Mucosa of descending colon (tissue), 3 donors: Measurements from ENCODE around the gene NELL2. TPM values are rescaled to one million over a fixed set of nuclear protein-coding genes. Genes with fewer than 3 reads are reported as not detected.
"Not testable (repeated sequence)": the region's sequence is repeated elsewhere in the genome, so short reads cannot be mapped to it uniquely, and the experiment has no call there.

Experiments used
- ATAC-seq: fragments of 200-7000 bp; cut with Tn5 transposase; one replicate; pipeline ENCODE4 v1.9.1; 2020; ENCODE audit warnings: mild to moderate bottlenecking, moderate library complexity
- DNase-seq, 3 donors: peaks; one replicate each; pipeline ENCODE4 v3.0.0-alpha.2; 2020
- H3K36me3 ChIP-seq: fragments of 200-600 bp; one replicate; pipeline ENCODE4 v1.8.0; 2021; ENCODE audit warnings: low read depth, mild to moderate bottlenecking
- H3K4me1 ChIP-seq: fragments of 200-600 bp; one replicate; pipeline ENCODE4 v1.8.0; 2021; ENCODE audit warnings: low read depth, mild to moderate bottlenecking
- H3K4me3 ChIP-seq: fragments of 200-600 bp; one replicate; pipeline ENCODE4 v1.8.0; 2021; ENCODE audit warnings: mild to moderate bottlenecking
- H3K9me3 ChIP-seq: fragments of 200-600 bp; one replicate; pipeline ENCODE4 v1.8.0; 2021; ENCODE audit warnings: mild to moderate bottlenecking
- CTCF ChIP-seq: fragments of 200-600 bp; IDR thresholded peaks from one replicate; pipeline ENCODE4 v1.8.0; 2022; ENCODE audit warnings: antibody characterized with exemption, mild to moderate bottlenecking
- intact Hi-C, 2 donors: fragments of 100-400 bp; cut with DNase I in 1 of 2; cut with micrococcal nuclease in 1 of 2; formaldehyde crosslinking; loops; one replicate each; pipeline versions ENCODE4 v1.11.0 to v1.11.1; 2022; cut with DNase I, micrococcal nuclease
- total RNA-seq, 3 donors: library from RNA; stranded (reverse); fragmentation: NEBNext Ultra II Directional in 2 of 3; extraction: Animal tissue kit (Norgen Biotek cat#: 25700) in 2 of 3; gene quantifications; one replicate each; pipeline versions ENCODE4 v1.2.1 to v1.2.4, GENCODE V29; 2021 to 2023
- donor health status: DM: no; HTN: no; CAD: no; lungs with moderate emphysema.
- donor health status: DM: no; HTN: no; CAD: no.
- donor health status: DM: no; HTN: yes; CAD: no.

NELL2 gene
- total RNA-seq, 3 donors from 2014 or later: 2.4 to 7.4 (median 5.8) TPM

DNA sequence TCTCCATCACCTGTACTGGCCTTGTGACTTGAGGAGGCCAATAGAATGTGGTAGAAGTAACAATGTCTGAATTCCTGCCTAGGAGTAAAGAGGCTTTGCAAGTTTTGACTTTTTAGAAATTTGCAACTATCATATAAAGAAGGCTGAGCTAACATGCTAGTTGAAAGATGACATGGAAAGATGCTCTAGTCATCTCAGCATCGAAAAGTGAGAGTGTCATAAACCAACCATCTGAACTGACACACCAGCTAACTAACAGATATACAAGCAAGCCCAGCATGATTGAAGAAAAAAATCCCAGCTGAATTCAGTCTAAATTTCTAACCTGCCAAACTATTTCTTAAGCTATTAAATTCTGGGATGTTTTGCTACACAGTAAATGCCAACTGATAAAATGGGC is 116.8 kb downstream of the NELL2 start:
- intact Hi-C loops: no loop called here
- DNase-seq: no peak
- no peaks in the 10 kb centered on the region for H3K36me3 ChIP-seq
- ATAC-seq: no peak
- H3K4me1 ChIP-seq: no peaks in the 10 kb centered on the region
- no peak for TF ChIP-seq CTCF
- no peak overlapping the region for H3K4me3 ChIP-seq
- H3K9me3 ChIP-seq: no peaks in the 10 kb centered on the region

- no peak overlapping the region for H3K4me3 ChIP-seq
- H3K4me1 ChIP-seq: no peaks in the 10 kb centered on the region
- DNase-seq (no peak), ATAC-seq (no peak)
- no peak for TF ChIP-seq CTCF
- no peaks in the 10 kb centered on the region for H3K36me3 ChIP-seq
- H3K9me3 ChIP-seq: no peaks in the 10 kb centered on the region
- intact Hi-C loops: no loop called here
Measured at GRCh38 chr12:44750468-44750867, 125.6 kb downstream of the NELL2 start.

GRCh38 chr12:44749566-44749965 is 126.5 kb downstream of the NELL2 start:
- ATAC-seq: no peak
- TF ChIP-seq CTCF: no peak
- no peaks in the 10 kb centered on the region for H3K9me3 ChIP-seq
- no peaks in the 10 kb centered on the region for H3K4me1 ChIP-seq
- no peak overlapping the region for H3K4me3 ChIP-seq
- intact Hi-C loops: no loop called here
- DNase-seq: no peak
- H3K36me3 ChIP-seq: no peaks in the 10 kb centered on the region

GRCh38 chr12:44748950-44749468 is 127.1 kb downstream of the NELL2 start:
- Histone ChIP-seq H3K36me3 (no peaks in the 10 kb centered on the region), H3K4me1 (no peaks in the 10 kb centered on the region), H3K9me3 (no peaks in the 10 kb centered on the region), H3K4me3 (no peak overlapping the region)
- no peak for ATAC-seq
- intact Hi-C loops: no loop called here
- DNase-seq: no peak
- no peak for TF ChIP-seq CTCF

- ATAC-seq, DNase-seq, H3K4me3 ChIP-seq, H3K9me3 ChIP-seq, intact Hi-C loops, H3K4me1 ChIP-seq, H3K36me3 ChIP-seq: not testable (repeated sequence)
Measured at GRCh38 chr12:44741292-44741980, 134.7 kb downstream of the NELL2 start.

GRCh38 chr12:44738051-44738450 is 138.1 kb downstream of the NELL2 start:
- DNase-seq: no peak
- Histone ChIP-seq H3K9me3 (peaks cover 5% of the 10 kb centered on the region), H3K4me1 (no peaks in the 10 kb centered on the region), H3K36me3 (no peaks in the 10 kb centered on the region), H3K4me3 (no peak overlapping the region)
- intact Hi-C loops: no loop called here
- no peak for TF ChIP-seq CTCF
- no peak for ATAC-seq
